Neural cell (in vitro differentiated cells): Measurements from ENCODE around the gene MYO7B.

Experiments used
- EZH2 ChIP-seq: fragments of 200-600, 300-800 bp; shearing (Covaris generic), sonication (generic); IDR thresholded peaks from 2 replicates; pipeline ENCODE4 v1.6.1; 2014; ENCODE audit warnings: antibody characterized with exemption, low read length, borderline replicate concordance, mild to moderate bottlenecking; ENCODE audit not compliant: insufficient read depth, poor library complexity, severe bottlenecking
- TF ChIP-seq, protein P1 (sequence below): fragments of 450-650 bp; IDR thresholded peaks from 2 replicates; pipeline ENCODE4 v1.5.1; 2014; ENCODE audit warnings: antibody characterized with exemption, mild to moderate bottlenecking, moderate library complexity; ENCODE audit not compliant: poor library complexity, severe bottlenecking

- TF ChIP-seq, protein P1, sequence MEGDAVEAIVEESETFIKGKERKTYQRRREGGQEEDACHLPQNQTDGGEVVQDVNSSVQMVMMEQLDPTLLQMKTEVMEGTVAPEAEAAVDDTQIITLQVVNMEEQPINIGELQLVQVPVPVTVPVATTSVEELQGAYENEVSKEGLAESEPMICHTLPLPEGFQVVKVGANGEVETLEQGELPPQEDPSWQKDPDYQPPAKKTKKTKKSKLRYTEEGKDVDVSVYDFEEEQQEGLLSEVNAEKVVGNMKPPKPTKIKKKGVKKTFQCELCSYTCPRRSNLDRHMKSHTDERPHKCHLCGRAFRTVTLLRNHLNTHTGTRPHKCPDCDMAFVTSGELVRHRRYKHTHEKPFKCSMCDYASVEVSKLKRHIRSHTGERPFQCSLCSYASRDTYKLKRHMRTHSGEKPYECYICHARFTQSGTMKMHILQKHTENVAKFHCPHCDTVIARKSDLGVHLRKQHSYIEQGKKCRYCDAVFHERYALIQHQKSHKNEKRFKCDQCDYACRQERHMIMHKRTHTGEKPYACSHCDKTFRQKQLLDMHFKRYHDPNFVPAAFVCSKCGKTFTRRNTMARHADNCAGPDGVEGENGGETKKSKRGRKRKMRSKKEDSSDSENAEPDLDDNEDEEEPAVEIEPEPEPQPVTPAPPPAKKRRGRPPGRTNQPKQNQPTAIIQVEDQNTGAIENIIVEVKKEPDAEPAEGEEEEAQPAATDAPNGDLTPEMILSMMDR = no peak
- TF ChIP-seq EZH2 = no peak
Observed at GRCh38 chr2:127683757-127684156, 148.3 kb downstream of the MYO7B start.
